HG03066 (cell line): Measurements from ENCODE around the gene ILRUN.
"Not testable (repeated sequence)": the region's sequence is repeated elsewhere in the genome, so short reads cannot be mapped to it uniquely, and the experiment has no call there.

ENCODE experiments used
- ATAC-seq: cut with Tn5 transposase; IDR thresholded peaks from one replicate; pipeline ENCODE4 v1.9.1; 2021; ENCODE audit warnings: low read depth; ENCODE audit not compliant: unreplicated experiment

The ILRUN gene

GRCh38 chr6:34697904-34698559 lies 1.5 kb upstream of the ILRUN start:
- no peak for ATAC-seq

GRCh38 chr6:34697544-34697836 lies 923 bp upstream of the ILRUN start:
- peak; percentile 10 for ATAC-seq

- ATAC-seq, result peak; percentile 12
Observed at GRCh38 chr6:34696189-34696738, 303 bp downstream of the ILRUN start.

GRCh38 chr6:34695729-34696188 lies 808 bp downstream of the ILRUN start:
- no peak for ATAC-seq

GRCh38 chr6:34692280-34692679 lies 4.3 kb downstream of the ILRUN start:
- no peak for ATAC-seq

- no peak for ATAC-seq
Observed at GRCh38 chr6:34689742-34690141, 6.8 kb downstream of the ILRUN start.

GRCh38 chr6:34688956-34689355 lies 7.6 kb downstream of the ILRUN start:
- no peak for ATAC-seq

- ATAC-seq, result no peak
Observed at GRCh38 chr6:34684919-34685318, 11.6 kb downstream of the ILRUN start.

GRCh38 chr6:34684364-34684763 lies 12.2 kb downstream of the ILRUN start:
- no peak for ATAC-seq

- ATAC-seq, result no peak
Observed at GRCh38 chr6:34680802-34681515, 15.6 kb downstream of the ILRUN start.

- not testable (repeated sequence) for ATAC-seq
Observed at GRCh38 chr6:34680313-34680712, 16.3 kb downstream of the ILRUN start.

- ATAC-seq, result no peak
Observed at GRCh38 chr6:34679552-34680253, 16.9 kb downstream of the ILRUN start.

GRCh38 chr6:34676140-34676539 lies 20.4 kb downstream of the ILRUN start:
- ATAC-seq, result no peak

- not testable (repeated sequence) for ATAC-seq
Observed at GRCh38 chr6:34674930-34675329, 21.6 kb downstream of the ILRUN start.

- ATAC-seq, result no peak
Observed at GRCh38 chr6:34674268-34674639, 22.3 kb downstream of the ILRUN start.

GRCh38 chr6:34673064-34673463 lies 23.5 kb downstream of the ILRUN start:
- no peak for ATAC-seq

- no peak for ATAC-seq
Observed at GRCh38 chr6:34672657-34673043, 23.9 kb downstream of the ILRUN start.

GRCh38 chr6:34671801-34672656 lies 24.5 kb downstream of the ILRUN start:
- ATAC-seq, result peak; percentile 75

- no peak for ATAC-seq
Observed at GRCh38 chr6:34671367-34671766, 25.2 kb downstream of the ILRUN start.

- not testable (repeated sequence) for ATAC-seq
Observed at GRCh38 chr6:34668799-34669198, 27.8 kb downstream of the ILRUN start.
